Measurements from ENCODE around the gene FKRP.

DNA sequence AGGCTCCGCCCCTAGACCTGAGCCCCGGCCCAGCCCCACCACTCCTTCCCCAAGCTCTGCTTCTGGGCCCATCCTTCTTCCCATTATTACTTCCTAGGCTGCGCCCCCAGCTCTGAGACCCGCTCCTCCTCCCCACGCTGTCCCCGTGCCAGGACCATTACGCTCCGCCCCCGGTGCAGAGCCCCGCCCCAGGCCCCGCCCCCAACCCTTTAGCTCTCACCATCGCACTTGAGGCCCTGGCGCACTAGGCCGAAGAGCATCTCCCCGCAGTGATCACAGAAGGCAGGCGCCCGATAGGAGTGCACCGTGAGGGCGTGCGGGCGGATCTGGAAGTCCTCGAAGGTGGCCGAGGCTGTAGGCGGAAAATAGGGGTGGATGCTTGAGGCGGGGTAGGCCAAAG lies 35.2 kb upstream of the FKRP start:
- TF ChIP-seq, protein P1, sequence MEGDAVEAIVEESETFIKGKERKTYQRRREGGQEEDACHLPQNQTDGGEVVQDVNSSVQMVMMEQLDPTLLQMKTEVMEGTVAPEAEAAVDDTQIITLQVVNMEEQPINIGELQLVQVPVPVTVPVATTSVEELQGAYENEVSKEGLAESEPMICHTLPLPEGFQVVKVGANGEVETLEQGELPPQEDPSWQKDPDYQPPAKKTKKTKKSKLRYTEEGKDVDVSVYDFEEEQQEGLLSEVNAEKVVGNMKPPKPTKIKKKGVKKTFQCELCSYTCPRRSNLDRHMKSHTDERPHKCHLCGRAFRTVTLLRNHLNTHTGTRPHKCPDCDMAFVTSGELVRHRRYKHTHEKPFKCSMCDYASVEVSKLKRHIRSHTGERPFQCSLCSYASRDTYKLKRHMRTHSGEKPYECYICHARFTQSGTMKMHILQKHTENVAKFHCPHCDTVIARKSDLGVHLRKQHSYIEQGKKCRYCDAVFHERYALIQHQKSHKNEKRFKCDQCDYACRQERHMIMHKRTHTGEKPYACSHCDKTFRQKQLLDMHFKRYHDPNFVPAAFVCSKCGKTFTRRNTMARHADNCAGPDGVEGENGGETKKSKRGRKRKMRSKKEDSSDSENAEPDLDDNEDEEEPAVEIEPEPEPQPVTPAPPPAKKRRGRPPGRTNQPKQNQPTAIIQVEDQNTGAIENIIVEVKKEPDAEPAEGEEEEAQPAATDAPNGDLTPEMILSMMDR (IDR thresholded peaks at IDR 0.05): no peak
- TF ChIP-seq JUN (CRISPR knock-in tag; IDR thresholded peaks at IDR 0.05): no peak
- TF ChIP-seq KAT7 (CRISPR knock-in tag; IDR thresholded peaks at IDR 0.05; ENCODE audit: borderline replicate concordance): no peak
- TF ChIP-seq TEAD1 (CRISPR knock-in tag; IDR thresholded peaks at IDR 0.05): no peak
- TF ChIP-seq, protein P2, sequence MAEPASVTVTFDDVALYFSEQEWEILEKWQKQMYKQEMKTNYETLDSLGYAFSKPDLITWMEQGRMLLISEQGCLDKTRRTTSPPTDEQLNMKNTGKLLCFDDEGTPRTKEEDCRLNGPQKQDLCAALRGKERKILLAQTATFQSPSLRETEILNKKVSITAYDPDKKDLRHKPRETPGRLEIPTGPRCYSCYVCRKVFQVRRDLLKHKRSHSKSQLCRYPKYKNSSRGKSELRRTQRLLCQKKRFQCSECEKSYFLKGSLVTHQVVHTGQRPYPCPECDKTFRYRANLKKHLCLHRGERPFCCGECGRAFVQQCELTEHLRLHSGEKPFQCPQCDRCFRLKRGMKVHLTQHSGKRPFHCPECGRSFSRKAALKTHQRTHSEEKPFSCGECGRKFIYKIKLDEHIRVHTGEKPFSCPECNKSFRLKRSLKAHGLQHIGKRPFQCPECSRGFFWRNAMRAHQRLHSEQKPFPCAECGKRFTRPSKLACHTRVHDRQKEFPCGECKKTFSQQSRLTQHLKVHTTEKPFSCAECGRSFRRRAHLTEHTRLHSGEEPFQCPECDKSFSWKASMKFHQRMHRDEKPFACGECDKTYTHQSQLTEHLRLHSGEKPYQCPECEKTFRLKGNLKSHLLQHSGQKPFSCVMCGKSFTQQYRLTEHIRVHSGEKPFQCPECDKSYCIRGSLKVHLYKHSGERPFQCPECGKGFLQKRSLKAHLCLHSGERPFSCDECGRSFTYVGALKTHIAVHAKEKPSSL (CRISPR knock-in tag; conservative IDR thresholded peaks at IDR 0.05): no peak
- no peak for TF ChIP-seq MAX (CRISPR knock-in tag; IDR thresholded peaks at IDR 0.05)
- no peak for TF ChIP-seq ZNF263 (CRISPR knock-in tag; IDR thresholded peaks at IDR 0.05; ENCODE audit: low read depth)
- no peak for TF ChIP-seq ESRRA (CRISPR knock-in tag; IDR thresholded peaks at IDR 0.05; ENCODE audit: borderline replicate concordance)
- no peak for TF ChIP-seq NR1H2 (CRISPR knock-in tag; IDR thresholded peaks at IDR 0.05)
- no peak for TF ChIP-seq GABPB1 (CRISPR knock-in tag; IDR thresholded peaks at IDR 0.05)
- TF ChIP-seq ZNF423 (CRISPR knock-in tag; IDR thresholded peaks at IDR 0.05): no peak
- TF ChIP-seq, protein P3, sequence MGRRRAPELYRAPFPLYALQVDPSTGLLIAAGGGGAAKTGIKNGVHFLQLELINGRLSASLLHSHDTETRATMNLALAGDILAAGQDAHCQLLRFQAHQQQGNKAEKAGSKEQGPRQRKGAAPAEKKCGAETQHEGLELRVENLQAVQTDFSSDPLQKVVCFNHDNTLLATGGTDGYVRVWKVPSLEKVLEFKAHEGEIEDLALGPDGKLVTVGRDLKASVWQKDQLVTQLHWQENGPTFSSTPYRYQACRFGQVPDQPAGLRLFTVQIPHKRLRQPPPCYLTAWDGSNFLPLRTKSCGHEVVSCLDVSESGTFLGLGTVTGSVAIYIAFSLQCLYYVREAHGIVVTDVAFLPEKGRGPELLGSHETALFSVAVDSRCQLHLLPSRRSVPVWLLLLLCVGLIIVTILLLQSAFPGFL (CRISPR knock-in tag; IDR thresholded peaks at IDR 0.05; ENCODE audit: borderline replicate concordance): no peak
- TF ChIP-seq ZNF232 (CRISPR knock-in tag; IDR thresholded peaks at IDR 0.05): no peak
